CD4-positive, alpha-beta T cell (primary cell): ENCODE measurements around the gene SEMA4D. TPM values are rescaled to one million over a fixed set of nuclear protein-coding genes. Genes with fewer than 3 reads are reported as not detected.
"Not testable (repeated sequence)": the region's sequence is repeated elsewhere in the genome, so short reads cannot be mapped to it uniquely, and the experiment has no call there.

ENCODE experiments used
- ATAC-seq: fragments of 200-7000 bp; cut with Tn5 transposase; one replicate; pipeline ENCODE4 v1.10.0; 2022; ENCODE audit warnings: mild to moderate bottlenecking; ENCODE audit not compliant: poor library complexity
- CTCF ChIA-PET: fragments of 350-600 bp; sonication (Branson Sonifier 250); formaldehyde crosslinking; loops from one replicate; lab custom pipeline; 2021; ENCODE audit warnings: antibody characterized with exemption, inconsistent platforms; lab: Charles Lee
- POLR2A ChIA-PET: fragments of 350-600 bp; sonication (Branson Sonifier 250); formaldehyde crosslinking; loops from one replicate; lab custom pipeline; 2021; ENCODE audit warnings: antibody characterized with exemption, inconsistent platforms; lab: Charles Lee
- DNase-seq, 14 experiments: peaks; one replicate each; pipeline ENCODE4 v3.0.0-alpha.2; 2013 to 2020; ENCODE audit warnings: mixed read lengths in 2 of 14
- H3K27ac ChIP-seq, 2 donors: one replicate each; pipeline versions ENCODE4 v1.5.1 to v1.7.0; 2013; ENCODE audit warnings: low read length in 2 of 2, low read depth in 1 of 2, mild to moderate bottlenecking in 1 of 2
- H3K27me3 ChIP-seq, 2 experiments: 1 replicate in 1 of 2; 2 replicates in 1 of 2; pipeline versions ENCODE4 v1.6.1 to v1.7.0; 2013; ENCODE audit warnings: low read length in 2 of 2, control low read depth in 1 of 2, mild to moderate bottlenecking in 1 of 2, moderate library complexity in 1 of 2; ENCODE audit not compliant: insufficient read depth in 2 of 2, control insufficient read depth in 1 of 2
- H3K36me3 ChIP-seq: one replicate; pipeline ENCODE4 v1.6.1; 2013; ENCODE audit warnings: low read length, control low read depth; ENCODE audit not compliant: insufficient read depth
- H3K4me1 ChIP-seq: one replicate; pipeline ENCODE4 v1.6.1; 2013; ENCODE audit warnings: low read length, control low read depth; ENCODE audit not compliant: insufficient read depth
- H3K4me3 ChIP-seq: one replicate; pipeline ENCODE4 v1.5.1; 2013; ENCODE audit warnings: mild to moderate bottlenecking, low read length, moderate library complexity
- H3K9me3 ChIP-seq, 2 experiments: 1 replicate in 1 of 2; 2 replicates in 1 of 2; pipeline versions ENCODE4 v1.6.1 to v1.7.0; 2013; ENCODE audit warnings: low read length in 2 of 2, mild to moderate bottlenecking in 2 of 2, control low read depth in 1 of 2, moderate library complexity in 1 of 2; ENCODE audit not compliant: control insufficient read depth in 1 of 2, insufficient read depth in 1 of 2
- H3K27ac Mint-ChIP-seq: one replicate; pipeline ENCODE4 v1.8.0; 2020; ENCODE audit warnings: mixed read lengths
- H3K27me3 Mint-ChIP-seq: one replicate; pipeline ENCODE4 v1.8.0; 2021; ENCODE audit warnings: mixed read lengths
- H3K36me3 Mint-ChIP-seq: one replicate; pipeline ENCODE4 v1.8.0; 2021; ENCODE audit warnings: low read depth, mixed read lengths
- H3K4me1 Mint-ChIP-seq: one replicate; pipeline ENCODE4 v1.8.0; 2021; ENCODE audit warnings: low read depth, mixed read lengths
- H3K4me3 Mint-ChIP-seq: one replicate; pipeline ENCODE4 v1.8.0; 2020; ENCODE audit warnings: mild to moderate bottlenecking, mixed read lengths
- H3K9me3 Mint-ChIP-seq: one replicate; pipeline ENCODE4 v1.8.0; 2020; ENCODE audit warnings: mixed read lengths
- CTCF ChIP-seq: fragments of 200-600 bp; IDR thresholded peaks from one replicate; pipeline ENCODE4 v1.8.0; 2022; ENCODE audit warnings: antibody characterized with exemption, mild to moderate bottlenecking
- intact Hi-C, 2 experiments: fragments of 100-400 bp; cut with DNase I in 1 of 2; cut with micrococcal nuclease in 1 of 2; formaldehyde crosslinking; loops; one replicate each; pipeline versions ENCODE4 v1.15.1 to v1.9.0; 2023 to 2025; cut with DNase I, micrococcal nuclease
- total RNA-seq, 174 experiments: library from RNA in 2 of 174; stranded (reverse) in 2 of 174; gene quantifications; one replicate each; pipeline ENCODE4 v1.2.3 and lab custom pipeline; 2021 to 2026

The SEMA4D gene
- total RNA-seq, 2 experiments from 2014 or later: 399 to 430 TPM

- peaks cover 98% of the 10 kb centered on the region for H3K36me3 ChIP-seq
- intact Hi-C loops: no loop called here
- peaks cover 9% of the 10 kb centered on the region for H3K4me1 ChIP-seq
- H3K27me3 ChIP-seq: no peaks in the 10 kb centered on the region
- Mint-ChIP-seq H3K4me3 (no peak overlapping the region), H3K4me1 (peaks cover 27% of the 10 kb centered on the region), H3K27ac (no peak overlapping the region), H3K36me3 (peaks cover 100% of the 10 kb centered on the region), H3K27me3 (no peaks in the 10 kb centered on the region), H3K9me3 (no peaks in the 10 kb centered on the region)
- no peak for ATAC-seq
- no peak overlapping the region for H3K4me3 ChIP-seq
- no peak for DNase-seq
- no peak overlapping the region for H3K27ac ChIP-seq
- no peaks in the 10 kb centered on the region for H3K9me3 ChIP-seq
- no peak for TF ChIP-seq CTCF
- ChIA-PET POLR2A (no interaction called here), CTCF (no interaction called here)
These were observed 151.2 kb downstream of the SEMA4D start for GRCh38 chr9:89346696-89347095.

- Histone ChIP-seq H3K27ac (no peak overlapping the region), H3K4me3 (no peak overlapping the region), H3K36me3 (peaks cover 98% of the 10 kb centered on the region), H3K27me3 (no peaks in the 10 kb centered on the region), H3K9me3 (no peaks in the 10 kb centered on the region), H3K4me1 (no peaks in the 10 kb centered on the region)
- H3K27me3 Mint-ChIP-seq: no peaks in the 10 kb centered on the region
- intact Hi-C loops: no loop called here
- TF ChIP-seq CTCF: no peak
- peaks cover 100% of the 10 kb centered on the region for H3K36me3 Mint-ChIP-seq
- H3K4me1 Mint-ChIP-seq: peaks cover 15% of the 10 kb centered on the region
- POLR2A ChIA-PET: interaction anchor here (1.0 kb wide), 1 partner anchor 27 kb away, joined by 4 read pairs; the partner anchor contains the start of gene SECISBP2
- ATAC-seq (no peak), DNase-seq (no peak)
- no peak overlapping the region for H3K4me3 Mint-ChIP-seq
- CTCF ChIA-PET: no interaction called here
- H3K9me3 Mint-ChIP-seq: no peaks in the 10 kb centered on the region
- no peak overlapping the region for H3K27ac Mint-ChIP-seq
These were observed 152.4 kb downstream of the SEMA4D start for GRCh38 chr9:89345476-89345875.

GRCh38 chr9:89343812-89344211 lies 154.1 kb downstream of the SEMA4D start:
- H3K4me1 ChIP-seq, H3K27me3 ChIP-seq, H3K9me3 ChIP-seq, intact Hi-C loops, H3K4me3 ChIP-seq, H3K27ac Mint-ChIP-seq, H3K27me3 Mint-ChIP-seq, H3K27ac ChIP-seq, H3K9me3 Mint-ChIP-seq, CTCF ChIA-PET, ATAC-seq, POLR2A ChIA-PET, H3K4me3 Mint-ChIP-seq, DNase-seq: not testable (repeated sequence)
- peaks cover 99% of the 10 kb centered on the region for H3K36me3 ChIP-seq
- peaks cover 100% of the 10 kb centered on the region for H3K36me3 Mint-ChIP-seq
- peaks cover 13% of the 10 kb centered on the region for H3K4me1 Mint-ChIP-seq

- H3K27ac Mint-ChIP-seq: no peak overlapping the region
These were observed 155.0 kb downstream of the SEMA4D start for GRCh38 chr9:89342948-89343347.

More at GRCh38 chr9:89342948-89343347, 155.0 kb downstream of the SEMA4D start:
- no peak for DNase-seq
- intact Hi-C loops: no loop called here
- no peak for TF ChIP-seq CTCF
- Histone ChIP-seq H3K27ac (no peak overlapping the region), H3K9me3 (no peaks in the 10 kb centered on the region), H3K27me3 (no peaks in the 10 kb centered on the region), H3K36me3 (peaks cover 99% of the 10 kb centered on the region), H3K4me1 (no peaks in the 10 kb centered on the region), H3K4me3 (no peak overlapping the region)
- Mint-ChIP-seq H3K27me3 (no peaks in the 10 kb centered on the region), H3K4me1 (peaks cover 13% of the 10 kb centered on the region), H3K4me3 (no peak overlapping the region), H3K9me3 (no peaks in the 10 kb centered on the region), H3K36me3 (peaks cover 100% of the 10 kb centered on the region)
- no peak for ATAC-seq
- ChIA-PET CTCF (no interaction called here), POLR2A (interaction anchor here (1.4 kb wide), 1 partner anchor 17 kb away, joined by 3 read pairs; no protein-coding TSS in a partner anchor)
